GM08714 (cell line): ENCODE data around the gene TTC16.
"Not testable (repeated sequence)": the region's sequence is repeated elsewhere in the genome, so short reads cannot be mapped to it uniquely, and the experiment has no call there.

Source experiments
- H3K4me3 ChIP-seq: fragments of 200-500 bp; sonication (Bioruptor generic); 2 replicates; pipeline ENCODE4 v1.5.1; 2014; ENCODE audit warnings: mild to moderate bottlenecking, low read length, inconsistent platforms
- ZNF274 ChIP-seq: IDR thresholded peaks from 2 replicates; pipeline ENCODE4 v1.6.1; 2012; ENCODE audit warnings: mild to moderate bottlenecking, low read depth, low read length

Gene TTC16

DNA sequence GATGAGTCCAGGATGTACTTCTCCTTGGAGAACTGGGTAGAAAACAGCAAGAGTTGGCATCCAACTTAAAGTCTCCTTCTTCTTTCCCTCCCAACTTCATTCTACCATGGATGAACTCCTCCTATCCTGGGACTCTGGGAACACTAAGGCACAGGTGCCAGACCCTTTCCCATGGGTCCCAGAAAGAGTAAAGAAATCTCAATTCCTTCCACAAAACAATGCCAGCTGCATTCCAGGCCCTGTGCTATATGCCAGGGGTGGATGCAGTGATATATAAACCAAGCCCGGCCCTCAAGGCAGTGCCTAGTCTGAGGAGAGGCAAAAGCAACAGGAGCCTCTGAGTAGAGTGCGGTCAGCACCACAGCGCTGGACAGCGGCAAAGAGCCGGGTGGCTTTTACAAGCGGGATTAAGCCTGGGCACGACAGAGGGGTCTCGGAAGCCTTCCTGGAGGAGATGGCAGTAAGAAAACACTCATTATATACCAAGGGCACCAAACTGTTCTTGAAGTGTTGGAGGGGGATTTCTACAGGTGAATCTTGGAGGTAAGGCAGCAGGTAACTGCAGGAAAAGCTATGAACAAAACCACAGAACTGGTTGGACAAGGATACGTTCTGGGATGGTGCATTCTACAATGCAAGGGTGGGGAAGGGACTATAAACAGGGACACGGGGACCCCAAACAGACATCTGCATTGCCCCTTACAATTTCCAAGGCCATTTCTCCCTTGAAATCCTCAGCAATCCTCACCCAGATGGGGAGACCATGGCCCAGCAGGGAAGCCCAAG, 35.6 kb downstream of the TTC16 start:
- no peak for TF ChIP-seq ZNF274
- no peak overlapping the region for H3K4me3 ChIP-seq

DNA sequence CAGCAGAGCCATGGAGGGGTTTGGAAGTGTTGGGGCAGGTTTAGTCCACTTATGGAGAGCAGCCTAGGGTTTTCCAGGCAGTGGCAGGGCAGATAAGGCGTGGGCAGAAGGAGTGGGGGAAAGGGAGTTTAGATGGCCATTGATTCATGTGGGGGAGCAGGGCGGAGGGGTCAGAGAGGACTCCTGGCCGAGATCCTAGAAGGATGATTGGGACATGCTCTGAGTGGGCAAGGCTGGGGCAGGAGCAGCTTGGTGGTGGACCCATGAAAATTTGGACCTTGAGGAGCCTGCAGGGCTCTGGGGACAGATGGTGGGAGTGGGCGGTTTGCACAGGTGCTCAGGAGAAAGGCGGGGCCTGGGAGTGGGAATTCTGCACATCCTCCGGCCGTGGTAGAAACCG, 37.3 kb downstream of the TTC16 start:
- no peak for TF ChIP-seq ZNF274
- no peak overlapping the region for H3K4me3 ChIP-seq

DNA sequence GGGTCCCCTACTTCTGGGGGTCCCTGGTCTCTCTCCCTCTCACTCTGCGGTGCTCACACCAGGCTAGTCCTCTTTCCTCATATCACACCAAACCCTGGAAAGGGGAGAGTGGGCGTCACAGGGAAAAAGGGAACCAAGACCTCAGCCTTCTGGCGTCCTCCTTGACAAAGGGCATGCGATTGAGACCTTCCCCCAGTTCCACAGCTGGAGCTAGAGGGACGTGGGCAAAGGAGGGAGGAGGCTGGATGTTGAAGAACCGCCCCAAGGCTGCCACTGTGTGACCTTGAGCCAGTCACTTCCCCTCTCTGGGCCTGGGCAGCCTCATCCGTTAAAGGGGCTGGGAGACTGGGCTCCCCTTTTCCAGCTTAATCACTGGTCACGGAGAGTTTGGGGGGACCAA, 37.7 kb downstream of the TTC16 start:
- no peak overlapping the region for H3K4me3 ChIP-seq

DNA sequence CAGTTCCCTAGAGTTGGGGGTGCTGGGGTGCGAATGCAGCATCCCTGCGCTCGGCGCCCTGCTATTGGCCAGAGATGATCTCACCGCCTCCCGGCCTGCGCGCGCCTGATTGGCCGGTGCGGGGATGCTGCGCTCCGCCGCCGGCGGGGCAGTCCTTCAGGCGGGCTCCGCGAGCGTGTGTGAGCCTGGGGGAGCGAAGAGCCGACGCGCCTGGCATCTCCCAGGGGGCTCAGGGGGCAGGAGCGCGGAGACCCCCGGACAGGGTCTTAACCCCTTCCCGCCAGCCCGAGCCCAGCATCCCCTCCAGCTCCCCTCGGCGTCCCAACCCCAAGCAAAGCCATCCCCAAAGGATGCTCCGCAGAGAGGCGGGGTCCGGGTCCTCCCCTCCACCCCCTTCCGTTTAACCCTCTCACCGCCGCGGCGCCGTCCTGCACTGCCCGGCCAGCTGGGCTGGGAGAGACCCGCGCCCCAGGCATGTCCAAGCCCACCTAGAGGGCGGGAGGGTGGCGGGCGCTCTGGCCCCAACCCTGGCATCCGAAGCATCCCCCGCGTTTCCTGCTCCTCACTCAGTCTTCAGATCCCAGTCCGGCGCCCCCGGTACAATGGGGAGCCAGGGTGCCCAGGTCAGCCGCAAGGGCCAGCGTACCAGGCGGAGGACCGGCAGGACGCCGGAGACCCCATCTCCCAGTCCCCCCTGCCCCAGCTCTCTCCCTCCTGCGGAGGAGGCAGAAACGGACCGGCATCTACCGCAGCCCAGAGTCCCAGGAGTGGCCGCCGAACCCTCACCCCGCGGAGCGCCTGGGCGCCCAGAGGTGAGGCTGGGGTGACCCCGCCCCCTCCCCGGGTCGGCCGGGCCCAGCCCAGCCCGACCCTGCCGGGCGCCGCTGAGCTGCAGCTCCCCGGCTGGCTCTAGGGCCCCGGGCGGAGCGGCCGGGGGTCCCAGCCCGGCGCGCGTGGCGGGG, 38.5 kb downstream of the TTC16 start:
- TF ChIP-seq ZNF274 = no peak
- H3K4me3 ChIP-seq = no peak overlapping the region

More for the DNA sequence above, 37.7 kb downstream of the TTC16 start:
- TF ChIP-seq ZNF274 = no peak

DNA sequence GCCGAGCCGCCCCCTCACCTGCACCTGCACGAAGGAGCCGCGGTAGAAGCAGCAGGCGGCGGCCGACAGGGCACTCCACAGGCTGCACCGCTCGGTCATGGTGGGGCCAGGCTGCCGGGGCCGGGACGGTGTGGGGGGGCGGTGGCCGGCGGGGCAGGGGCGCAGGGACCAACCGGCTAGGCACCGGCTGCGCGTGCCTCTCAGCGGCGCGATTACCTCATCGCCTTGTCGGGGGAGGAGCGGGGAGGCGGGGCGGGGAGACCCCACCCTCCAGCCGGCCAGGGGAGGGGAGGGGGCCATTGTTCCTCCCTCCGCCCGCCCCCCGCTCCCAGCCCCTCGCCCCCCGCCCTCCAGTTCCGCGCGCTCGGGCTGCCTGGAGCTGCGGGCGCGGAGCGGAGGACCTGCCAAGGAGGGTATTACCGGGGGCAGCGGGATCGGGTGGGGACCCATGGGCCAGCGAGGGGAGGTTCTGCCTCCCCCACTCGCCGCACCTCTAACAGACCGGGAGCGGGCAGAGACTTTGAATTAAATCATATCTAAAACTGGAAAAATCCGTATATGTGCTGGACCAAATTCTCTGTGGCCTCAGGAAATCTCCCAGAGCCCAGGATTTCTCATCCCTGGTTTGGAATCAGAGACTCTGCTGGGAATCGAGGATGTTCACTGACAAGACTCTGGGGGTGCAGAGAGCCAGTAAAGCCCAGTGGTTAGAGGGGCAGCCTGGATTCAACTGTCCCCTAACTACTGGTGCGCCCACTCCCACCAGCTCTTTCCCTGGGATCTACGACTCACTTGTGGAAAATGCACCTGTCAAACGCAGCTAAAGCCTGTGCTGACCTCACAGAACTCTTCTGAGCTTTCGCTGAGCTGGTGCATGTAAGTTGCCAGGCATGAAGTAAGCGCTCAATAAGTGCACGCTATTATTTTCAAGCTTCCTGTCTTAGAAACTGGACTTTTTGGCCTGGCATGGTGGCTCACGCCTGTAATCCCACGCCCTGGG, 39.5 kb downstream of the TTC16 start:
- no peak overlapping the region for H3K4me3 ChIP-seq
- TF ChIP-seq ZNF274 = no peak

DNA sequence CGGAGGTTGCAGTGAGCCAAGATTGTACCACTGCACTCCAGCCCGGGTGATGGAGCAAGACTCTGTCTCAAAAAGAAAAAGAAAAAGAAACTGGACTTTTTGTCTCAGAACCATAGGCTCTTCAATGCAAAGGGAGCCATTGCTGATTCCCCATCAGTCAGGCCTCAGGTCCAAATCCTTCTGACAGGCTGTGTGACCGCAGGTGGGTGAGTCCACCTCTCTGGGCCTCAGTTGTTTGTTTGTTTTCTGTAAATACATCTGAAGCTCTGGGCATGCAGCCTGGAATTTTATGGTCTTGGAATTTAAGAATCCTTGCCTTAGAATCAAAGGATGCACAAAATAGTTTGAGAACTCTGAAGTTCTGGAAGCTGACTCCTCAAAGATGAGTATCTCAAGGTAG, 40.4 kb downstream of the TTC16 start:
- no peak for TF ChIP-seq ZNF274
- no peak overlapping the region for H3K4me3 ChIP-seq

DNA sequence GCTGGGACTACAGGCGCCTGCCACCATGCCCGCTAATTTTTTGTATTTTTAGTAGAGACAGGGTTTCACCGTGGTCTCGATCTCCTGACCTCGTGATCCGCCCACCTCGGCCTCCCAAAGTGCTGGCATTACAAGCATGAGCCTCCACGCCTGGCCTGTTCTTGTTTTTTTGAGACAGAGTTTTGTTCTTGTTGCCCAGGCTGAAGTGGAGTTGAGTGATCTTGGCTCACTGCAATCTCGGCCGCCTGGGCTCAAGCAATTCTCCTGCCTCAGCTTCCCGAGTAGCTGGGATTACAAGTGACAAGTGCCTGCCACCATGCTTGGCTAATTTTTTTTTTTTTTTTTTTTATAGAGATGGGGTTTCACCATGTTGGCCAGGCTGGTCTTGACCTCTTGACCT, 40.9 kb downstream of the TTC16 start:
- H3K4me3 ChIP-seq = not testable (repeated sequence)

DNA sequence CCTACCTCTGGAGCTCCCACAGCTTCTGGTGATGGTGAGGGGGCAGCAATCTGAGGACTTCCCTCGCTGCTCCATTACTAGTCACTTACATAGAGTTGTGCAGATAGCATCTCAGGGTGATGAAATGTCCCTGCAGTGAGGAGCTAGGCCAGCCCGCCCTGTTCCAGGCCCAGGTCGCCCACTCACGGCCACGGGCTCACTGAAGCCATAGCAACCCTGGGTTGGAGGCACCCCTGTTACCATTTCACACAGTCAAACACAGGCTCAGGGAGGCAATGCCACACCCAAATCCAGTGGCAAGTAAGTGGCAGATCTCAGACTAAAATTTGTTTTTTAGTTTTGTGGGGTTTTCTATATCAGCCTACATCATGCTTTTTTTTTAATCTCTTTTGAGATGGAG, 43.0 kb downstream of the TTC16 start:
- no peak for TF ChIP-seq ZNF274
- no peak overlapping the region for H3K4me3 ChIP-seq

DNA sequence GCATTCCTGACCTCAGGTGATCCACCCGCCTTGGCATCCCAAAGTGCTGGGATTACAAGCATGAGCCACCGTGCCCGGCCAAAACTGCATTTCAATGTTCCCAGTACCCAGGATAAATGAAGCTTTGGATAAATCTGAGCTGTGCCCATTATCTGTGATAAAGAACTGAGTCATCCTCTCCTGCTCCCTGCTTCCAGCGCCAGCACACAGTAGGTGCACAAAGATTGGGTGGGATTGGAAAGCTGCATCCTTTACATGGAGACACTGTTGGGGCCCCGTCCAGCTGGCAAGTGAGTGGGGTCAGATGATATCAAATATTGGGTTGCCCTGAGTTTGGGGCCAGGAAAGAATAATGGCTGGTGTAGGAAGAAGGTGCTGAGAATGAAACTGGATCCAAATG, 45.2 kb downstream of the TTC16 start:
- H3K4me3 ChIP-seq = no peak overlapping the region
- no peak for TF ChIP-seq ZNF274

DNA sequence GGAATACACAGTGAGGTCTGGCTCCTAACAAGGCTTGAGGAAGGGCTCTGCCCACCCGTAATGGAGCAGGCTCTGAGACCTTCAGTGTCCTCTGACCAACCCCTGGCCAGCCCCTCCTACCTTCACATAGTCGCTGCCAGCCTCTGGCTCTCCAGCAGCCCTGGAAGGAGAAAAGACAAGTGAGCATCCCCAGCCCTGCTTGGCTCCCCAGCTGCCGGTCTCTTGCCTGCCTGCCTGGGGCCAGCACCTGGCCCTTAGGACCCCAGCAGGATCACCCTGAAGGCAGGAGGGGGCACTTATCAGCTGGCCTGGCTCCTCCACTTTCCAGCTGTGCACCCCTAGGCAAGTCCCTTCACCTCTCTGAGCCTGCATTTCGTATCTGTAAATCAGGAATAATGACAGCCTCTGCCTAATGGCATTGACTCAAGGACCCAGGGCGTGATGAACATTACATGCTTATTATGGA, 45.6 kb downstream of the TTC16 start:
- TF ChIP-seq ZNF274 = no peak
- H3K4me3 ChIP-seq = no peak overlapping the region

DNA sequence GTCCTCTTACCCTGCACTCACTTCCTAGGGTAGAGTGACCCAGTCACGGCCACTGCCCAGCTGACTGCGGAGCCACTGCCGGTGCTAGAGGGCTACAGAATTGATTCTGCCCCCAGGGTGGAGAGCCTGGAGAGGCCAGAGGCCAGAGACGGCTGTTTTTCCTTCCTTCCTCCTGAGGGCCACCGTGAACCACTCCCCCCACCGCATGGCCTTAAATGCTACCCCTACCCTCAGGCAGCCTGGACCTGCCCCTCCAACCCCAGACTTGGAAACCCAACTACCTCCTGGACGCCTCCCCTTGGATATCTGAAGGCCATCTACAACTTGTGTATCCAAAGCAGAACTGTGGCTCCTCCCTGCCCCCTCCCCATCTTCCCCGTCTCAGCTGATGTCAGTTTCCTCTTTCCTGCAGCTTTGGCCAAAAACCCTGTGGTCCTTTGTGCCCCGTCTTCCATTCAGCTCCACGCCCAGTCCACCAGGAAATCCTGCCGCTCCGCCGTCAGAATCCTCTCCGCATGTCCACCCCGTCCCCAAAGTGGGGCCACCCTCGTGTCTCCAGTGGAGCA, 46.3 kb downstream of the TTC16 start:
- no peak for TF ChIP-seq ZNF274
- no peak overlapping the region for H3K4me3 ChIP-seq

DNA sequence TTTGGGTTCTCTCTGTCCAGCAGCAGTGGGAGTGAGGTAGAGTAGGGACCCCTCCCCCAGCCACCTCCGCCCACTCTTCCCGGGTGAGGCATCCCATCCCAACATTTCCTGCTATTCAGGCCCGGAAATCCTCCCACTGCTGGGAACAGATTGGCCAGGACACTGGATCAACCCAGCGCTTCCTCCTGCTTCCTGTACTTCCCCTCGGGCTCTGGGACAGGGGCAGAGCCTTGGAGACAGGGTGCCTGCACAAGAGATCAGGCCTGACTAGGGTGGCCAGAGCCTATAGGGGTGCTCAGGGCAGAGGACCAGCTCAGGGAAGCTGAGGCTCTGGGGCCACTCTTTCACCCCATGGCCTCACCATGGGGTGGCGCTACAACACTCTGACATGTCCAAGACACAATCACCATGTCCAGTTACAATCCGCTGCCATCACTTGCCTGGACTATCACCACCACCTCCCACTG, 48.1 kb downstream of the TTC16 start:
- no peak for TF ChIP-seq ZNF274
- no peak overlapping the region for H3K4me3 ChIP-seq

DNA sequence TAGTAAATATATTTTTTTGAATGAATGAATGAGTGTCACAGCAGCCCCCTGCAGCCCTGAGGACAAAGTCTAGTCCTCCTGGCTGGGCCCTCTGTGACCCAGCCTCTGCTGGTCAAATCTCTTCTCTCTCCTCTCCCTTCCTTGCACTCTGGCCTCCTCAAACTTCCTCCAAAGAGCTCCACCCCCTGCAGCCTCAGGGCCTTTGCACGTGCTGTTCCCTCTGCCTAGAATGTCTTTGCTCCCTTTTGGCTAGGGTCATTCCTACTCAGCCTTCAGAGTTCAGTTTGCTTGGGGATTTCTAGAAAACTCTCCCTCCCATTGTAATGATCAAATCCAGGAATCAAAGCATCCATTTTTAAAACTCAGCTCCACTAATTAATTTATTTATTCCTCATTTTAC, 49.5 kb downstream of the TTC16 start:
- H3K4me3 ChIP-seq = no peak overlapping the region
- no peak for TF ChIP-seq ZNF274
